GM21737 (cell line): Measurements from ENCODE around the gene NFIB.

ENCODE experiments used
- ATAC-seq: cut with Tn5 transposase; IDR thresholded peaks from one replicate; pipeline ENCODE4 v1.9.1; 2021; ENCODE audit warnings: mild to moderate bottlenecking, moderate library complexity; ENCODE audit not compliant: unreplicated experiment

Gene NFIB

DNA sequence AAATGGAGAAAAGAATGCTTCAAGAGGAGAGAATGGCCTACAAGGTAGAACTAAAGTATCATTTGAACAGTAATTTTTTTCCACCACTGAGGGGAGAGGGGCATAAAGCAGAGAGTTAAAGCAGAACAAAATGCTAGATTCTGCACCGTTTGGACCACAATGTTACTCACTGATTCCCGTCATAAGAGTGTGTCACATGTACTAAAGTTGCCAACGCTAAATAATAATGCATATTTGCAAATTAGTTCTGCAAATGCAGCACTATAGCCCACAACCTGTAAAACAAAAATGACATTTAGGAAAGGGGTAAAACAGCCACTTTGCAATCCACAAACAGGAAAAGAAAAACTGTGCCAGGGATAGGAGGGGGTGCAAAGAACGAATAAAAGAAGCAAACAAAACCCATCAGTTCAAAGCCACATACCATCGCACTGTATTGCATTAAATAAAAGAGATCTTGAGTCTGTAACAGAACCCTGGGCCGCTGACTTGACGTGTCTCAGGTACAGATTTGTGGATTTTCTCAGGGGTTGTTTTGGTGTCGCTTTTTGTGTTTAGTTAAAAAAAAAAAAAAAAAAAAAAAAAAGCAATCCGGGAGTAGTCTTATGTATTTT lies 7.7 kb upstream of the NFIB start:
- ATAC-seq: no peak

DNA sequence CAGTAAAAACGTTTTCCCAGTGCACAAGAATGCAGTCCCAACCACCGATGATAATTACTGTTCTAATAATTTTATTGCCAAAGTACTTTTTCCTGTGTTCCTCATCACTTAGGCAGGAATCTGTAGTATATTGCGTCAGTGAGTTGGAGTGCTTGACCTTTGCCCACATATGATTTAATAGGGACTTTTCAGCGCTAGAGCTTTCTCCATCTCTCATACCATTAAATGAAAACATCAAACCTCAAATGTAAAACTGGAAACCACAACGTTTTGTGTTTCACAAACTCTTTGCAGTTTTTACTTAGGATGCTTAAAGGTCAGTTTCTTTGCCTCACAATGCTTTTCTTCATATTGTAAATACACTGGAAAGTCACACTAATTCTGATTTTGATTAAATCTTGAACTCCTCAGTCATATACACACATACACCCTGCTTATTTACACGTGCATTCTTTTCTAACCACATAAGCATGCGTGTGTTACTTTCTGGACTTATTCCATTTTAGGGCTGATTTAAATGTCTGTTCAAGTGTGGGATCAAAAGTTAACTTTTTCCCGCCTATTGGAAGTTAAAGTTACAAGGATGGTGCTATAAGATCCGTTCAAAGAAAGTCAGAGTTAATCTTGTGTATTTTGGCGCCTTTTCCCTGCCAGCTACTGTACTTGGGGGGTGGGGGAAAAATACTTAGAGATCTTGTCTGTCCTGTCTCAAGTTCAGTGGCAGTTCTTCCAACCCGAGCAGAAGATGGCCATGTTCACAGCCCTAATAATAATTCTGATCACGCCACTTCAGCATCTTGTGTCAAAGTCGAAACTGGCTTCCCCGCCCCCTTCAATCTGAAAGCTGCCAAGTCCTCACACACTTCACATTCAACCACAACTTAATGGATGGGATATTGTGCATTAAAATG lies 6.6 kb upstream of the NFIB start:
- no peak for ATAC-seq

DNA sequence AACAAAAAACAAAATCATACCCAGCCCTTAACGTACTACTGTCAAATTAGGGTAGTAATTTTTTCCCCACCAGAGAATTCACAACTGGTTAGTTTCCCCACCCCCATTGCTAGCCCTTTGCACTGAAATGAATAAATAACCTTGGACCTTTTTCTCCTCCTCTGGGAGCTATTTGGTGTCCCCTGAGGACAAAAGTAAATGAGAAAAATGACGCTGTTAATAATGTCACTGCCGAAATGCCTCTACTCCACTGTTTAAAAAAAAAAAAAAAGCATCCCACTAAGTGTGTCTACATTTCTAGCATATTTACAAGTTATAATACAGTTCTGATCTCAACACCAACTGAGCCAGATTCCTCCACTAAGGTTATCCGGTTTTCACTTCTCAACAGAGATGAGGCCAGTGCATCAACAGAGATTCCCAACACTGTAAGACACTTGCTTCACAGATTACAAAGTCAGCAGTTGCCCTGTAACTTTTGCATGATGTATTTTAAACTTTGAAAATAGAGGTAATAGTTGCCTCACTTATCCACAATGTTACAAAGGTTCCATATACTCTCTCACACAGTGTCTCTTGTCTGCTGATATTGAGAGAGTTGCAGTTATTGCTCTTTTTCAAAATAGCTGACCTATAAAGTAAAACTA lies 5.1 kb upstream of the NFIB start:
- ATAC-seq: no peak

DNA sequence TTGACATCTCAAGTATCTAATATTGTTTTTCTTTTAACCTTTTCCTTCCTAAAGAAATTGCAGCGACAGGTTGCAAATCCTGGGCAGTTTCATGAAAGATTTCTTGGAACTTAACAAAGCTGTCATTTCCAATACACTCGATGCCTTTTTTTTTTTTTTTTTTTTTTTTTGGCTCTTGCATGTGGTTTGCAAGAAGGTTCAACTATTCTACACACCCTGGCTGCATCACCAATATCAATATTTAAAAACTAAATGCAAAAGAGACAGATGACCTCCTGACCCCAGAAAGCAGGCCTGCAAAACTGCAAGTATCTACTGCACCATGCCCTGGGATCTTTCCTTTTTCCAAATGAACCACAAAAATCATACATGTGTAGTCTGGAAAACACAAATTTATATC lies 4.4 kb upstream of the NFIB start:
- ATAC-seq: no peak

DNA sequence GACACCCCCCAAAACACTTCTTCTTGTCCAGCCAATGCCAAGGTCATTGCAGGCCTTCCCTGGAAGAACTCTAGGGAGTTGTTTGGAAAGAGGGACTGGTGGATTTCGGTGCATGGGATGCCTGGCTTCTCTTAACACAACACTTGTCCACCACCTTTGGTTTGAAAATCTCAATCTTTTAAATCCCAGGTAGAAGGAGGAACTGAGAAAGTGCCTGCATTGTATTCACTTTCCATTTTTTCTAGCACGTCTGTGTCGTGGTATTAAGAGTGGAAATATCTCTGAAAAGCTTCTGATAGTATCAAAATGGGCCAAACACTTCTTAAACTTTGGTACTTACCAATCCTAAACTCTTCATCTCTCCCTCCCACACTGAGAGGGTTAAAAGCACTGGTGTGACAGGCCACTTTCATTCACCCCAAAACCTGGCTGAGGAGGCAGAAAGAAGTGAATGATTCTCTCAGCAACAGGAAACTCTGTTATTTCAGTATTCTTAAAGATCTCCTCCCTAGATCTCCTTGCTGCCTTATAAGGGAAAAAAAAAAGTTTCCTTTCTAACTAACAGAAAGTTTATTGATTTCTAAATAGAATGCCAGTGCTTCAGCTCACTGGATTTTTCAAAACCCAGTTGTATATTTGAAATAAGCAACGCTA lies 3.9 kb upstream of the NFIB start:
- no peak for ATAC-seq

DNA sequence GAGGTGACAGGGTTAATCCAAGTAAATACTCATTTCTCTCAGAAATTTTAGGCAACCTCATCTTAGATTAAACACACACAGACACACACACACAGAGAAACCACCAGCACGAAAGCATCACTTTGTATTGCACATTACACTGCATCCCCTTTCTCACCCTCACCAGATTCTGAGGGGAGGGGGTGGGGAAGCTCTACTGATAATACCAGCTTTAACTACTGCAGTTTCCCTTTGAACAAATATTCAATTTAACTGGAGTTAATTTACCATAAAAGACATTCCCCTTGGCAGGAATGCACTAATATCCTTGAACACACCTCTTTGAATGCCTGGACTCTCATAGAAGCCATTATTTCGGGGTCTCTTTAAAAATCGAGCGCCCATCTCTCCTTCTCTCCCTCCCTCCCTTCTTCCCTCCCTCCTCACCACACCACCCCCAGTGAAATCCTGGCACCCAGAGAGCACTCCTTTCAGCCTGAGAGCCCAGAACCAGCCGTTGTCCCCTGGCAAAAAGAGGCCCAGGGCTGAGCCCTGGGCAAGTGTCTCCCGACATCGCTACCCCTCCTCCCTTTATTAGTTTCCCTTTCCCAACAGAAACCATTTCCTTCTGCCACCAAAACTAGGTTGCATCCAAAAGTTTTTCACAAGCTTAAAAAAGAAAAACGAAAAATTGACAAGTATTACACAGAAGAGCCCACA lies 2.8 kb upstream of the NFIB start:
- ATAC-seq: no peak

DNA sequence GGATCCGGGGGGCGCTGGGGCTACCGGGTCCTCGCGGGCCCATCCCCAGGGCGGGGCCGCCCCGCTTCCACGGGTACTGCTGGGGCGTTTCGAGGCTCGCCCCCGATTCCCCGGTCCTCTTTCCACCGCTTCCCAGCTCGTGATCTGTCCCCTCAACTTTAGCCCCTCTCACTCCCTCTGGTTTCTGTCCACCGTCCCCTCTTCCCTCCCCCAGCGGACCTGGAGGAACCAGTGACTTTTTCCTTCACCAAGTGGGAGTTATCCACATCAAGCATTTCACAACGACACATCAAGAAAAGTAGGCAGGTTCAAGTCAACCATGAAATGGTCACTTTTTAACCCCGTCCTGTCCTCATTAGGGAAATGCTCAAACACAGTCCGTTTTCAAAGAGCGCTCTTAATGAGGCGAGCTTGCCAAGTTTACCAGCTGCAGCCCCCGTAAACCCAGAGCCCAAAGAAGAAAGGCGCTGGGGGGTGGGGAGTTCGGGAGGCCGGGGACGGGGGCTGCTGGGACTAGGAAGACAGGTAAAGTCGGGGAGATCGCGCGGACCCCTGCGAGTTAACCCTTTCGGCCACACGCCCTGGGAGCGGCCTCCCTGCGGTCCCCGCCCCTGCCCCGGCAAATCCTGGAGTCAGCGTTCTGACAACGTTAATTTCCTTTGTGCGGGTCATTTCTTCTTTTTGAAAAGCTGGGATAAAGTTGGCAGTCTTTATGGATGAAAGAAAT lies 2.1 kb upstream of the NFIB start:
- no peak for ATAC-seq

DNA sequence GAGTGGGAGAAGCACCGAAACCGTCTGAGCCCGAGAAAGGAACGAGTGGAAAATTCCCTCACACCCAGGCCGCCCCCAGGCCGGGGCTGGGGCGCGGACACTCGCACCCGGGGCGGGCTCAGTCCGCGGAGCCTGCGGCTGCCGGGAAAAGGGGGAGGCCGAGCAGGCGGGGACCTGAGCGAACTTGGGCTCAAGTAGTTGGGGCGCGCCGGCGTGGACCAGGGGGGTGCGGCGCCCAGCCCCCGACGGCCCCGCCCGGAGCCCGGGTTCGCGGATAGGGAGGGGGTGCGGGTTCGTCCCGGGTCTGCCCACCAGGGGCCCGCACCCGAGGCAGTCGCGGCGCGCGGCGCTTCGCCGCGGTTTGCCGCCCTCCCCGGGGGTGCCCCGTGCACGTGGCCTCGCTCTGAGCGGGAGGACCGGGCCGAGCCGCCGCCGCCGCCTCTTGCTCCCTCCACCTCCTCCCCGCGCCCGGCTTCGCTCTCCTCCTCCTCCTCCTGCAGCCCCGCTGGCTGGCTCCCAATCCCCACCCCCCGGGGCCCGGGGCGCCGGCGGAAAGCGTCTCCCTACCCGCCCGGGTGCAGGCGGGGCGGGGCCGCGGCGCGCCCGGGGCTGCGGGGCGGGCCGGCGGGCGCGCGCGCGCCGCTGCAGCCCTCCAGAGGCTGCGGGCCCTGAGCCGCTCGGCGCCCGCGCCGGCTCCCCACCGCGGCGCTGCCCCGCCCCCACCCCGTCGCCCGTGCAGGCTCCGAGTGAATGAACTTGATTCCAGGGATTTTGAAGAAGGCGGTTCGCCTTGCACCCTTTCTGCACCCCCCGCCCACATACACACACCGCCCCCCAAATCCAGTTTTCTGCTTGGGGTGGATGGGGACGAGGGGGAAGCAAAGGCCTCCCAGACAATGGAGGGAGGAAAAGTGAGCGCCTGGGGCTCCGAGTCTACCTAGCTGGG lies 1.3 kb upstream of the NFIB start:
- ATAC-seq: no peak

DNA sequence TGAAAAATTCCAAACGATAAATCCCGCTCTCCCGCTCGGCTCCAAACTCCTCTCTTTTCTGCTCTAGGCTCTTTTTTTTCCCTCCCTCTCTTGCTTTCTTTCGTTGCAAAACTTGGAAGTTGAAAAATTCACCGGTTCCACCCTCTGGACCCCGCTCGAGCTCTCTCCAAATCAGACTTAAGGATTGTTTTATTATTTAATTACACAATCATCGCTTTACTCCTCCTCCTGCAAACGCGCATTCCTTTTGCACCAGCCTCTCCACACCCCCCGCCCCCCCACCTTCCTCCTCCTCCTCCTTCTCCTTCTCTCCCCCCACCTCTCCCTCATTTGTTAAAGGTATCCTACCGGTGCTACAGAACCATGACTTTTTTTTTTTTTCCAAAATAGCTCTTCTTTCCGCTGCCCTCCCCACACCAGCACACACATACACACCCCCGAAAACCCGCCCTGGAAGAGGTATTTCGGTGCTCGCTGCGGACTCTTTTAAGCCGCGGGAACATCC lies 535 bp upstream of the NFIB start:
- no peak for ATAC-seq

DNA sequence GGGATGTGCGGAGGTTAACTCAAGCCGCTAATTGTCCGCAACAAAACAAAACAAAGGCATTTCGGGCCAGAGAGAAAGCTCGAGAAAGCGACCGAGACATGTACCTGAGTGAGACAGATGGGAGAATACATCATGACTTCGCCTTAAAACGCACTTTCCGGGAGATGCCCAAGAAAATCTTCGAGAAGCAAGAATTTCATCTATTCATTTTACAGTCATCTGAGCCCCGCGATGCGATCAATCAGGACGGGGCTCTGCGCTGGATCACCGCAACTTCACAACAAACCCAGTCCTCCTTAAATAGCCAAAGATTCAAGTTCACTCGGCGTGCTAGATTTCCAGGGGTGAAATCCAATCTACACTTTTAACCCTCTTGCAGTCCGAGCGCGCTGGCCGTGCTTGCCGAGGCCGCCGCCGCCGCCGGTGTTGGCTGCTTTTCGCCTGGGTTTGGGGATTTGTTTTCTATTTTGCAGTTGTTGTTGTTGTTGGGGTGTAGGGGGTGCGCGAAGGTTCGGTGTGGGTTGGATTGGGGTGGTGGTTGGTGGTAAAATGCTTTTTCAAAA lies 482 bp downstream of the NFIB start:
- ATAC-seq: no peak

DNA sequence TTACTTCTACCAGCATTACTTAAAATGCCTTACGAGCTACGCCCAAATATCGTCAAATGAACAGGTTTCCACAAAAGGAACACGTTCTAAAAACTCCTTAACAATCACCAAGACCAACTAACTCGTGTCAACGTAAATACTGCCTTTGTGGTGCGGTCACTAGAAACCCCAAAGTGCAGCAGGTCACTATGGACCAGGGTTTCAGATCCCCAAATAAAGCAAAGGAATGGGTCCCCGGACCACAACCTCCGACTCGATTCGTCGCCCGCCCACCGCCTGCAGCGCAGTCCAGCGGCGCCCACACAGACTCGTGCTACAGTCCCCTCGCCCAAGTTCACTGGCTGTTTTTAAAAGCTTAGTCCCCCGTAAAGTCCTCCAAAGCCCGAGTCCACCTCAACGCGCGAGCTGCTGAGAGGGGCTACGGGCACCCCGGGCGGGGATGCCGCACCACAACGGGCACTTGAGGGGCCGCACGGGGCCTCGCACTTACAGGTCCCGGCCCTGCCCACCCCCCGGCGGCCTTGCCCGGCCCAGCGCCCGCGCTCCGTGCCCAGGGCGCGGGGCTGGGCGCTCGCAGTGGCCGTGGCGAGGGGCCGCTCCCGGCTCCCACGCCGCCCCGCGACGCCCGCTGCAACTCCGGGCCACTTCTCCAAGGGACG lies 1.1 kb downstream of the NFIB start:
- ATAC-seq: no peak

DNA sequence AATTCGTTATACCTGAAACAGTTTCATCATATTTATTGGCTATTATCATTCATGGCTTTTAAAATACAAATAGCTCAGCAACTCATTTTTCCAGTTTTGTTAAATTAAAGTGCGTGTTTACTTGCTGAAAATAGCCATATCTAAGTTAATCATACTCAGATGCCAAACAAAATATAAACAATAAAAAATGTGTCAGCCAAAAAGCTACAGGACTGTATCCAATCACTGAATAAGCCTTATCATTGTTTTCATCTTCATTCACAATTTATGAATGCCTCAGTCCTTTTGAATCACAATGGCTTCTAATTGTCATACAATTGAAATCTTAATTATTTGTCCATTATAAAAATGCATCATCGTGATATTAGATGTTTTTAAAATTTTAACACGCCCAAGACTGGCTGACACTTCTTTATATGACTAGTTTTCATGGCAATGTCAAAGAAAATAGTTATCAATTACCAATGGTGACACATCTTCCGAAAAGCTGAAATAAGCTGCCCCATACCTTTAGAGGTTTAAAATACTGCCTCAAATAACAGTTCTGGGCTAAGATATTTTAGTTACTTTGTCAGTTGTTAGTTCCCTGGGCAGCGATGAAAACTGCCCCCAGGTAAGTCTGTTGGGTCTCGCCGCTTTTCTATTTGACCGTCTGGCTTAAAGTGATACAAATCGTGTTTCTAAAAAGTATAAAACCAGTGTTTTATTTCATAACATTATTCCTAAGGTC lies 1.8 kb downstream of the NFIB start:
- ATAC-seq: no peak

DNA sequence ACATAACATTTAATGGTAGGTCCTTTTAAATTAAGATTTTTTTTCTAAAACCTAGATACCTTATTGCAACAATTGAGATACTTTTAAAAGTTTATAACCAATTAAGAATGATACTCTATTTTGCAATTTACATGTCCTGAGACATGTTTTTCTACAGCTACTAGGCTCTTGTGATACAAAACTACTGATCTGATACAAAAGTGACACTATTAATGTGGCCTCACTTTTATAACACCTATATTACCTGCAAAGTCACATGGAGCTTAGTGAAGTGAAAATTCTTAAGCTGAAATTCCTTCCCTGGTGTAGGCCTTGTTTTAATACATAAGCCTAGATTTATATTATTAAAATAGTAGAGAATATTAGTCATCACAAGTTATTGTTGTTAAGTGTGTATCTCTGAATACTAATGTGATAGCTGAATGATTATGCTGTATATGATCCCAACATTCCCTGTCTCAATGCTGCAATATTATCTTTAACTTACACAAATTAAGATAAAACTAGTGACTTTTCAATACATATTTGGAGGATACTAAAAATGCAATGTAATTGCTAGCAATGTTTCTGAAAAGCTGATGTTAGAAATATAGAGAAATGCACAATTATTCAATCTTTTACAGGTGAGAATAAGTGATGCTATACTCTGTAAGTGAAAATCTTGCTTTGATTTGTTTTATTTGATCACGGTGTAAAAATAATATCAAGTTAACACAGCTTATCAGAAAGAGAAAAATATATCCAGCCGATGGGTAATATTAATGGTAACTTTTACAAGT lies 2.6 kb downstream of the NFIB start:
- ATAC-seq: no peak

DNA sequence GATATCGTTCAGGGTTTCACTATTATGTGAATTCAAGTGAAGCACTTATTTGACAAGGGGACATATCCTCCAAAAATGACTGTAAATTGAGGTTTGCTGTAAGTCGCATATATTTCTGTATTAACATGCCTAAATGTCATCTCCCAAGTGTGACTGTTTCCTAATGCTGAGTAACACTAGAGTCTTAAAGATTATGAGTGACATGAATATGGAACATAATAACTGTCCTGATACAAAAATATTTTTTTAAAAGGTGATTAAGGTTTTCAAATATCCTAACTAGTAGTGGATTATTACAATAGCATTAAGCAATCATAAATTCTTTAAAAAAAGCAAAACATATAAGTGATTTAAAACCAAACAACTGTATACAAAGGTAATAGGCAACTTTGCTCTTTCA lies 3.6 kb downstream of the NFIB start:
- no peak for ATAC-seq

DNA sequence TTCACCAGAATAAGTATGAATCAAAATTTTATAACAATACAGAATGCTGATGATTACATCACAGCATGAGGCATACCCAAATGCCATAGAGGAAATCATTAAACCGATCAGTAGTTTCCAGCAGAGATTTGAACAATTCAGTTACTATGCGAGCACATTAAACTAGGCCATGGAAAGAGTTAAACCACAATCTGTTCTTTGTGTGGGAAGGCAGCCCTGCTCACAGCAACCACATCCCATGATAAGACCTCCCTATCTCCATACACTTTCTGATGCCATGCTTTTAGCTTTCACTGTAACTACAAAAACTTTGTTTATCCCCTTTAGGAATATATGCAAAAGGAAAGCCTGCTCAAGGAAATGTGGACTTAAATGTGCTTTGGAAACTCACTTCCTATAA lies 4.5 kb downstream of the NFIB start:
- no peak for ATAC-seq

DNA sequence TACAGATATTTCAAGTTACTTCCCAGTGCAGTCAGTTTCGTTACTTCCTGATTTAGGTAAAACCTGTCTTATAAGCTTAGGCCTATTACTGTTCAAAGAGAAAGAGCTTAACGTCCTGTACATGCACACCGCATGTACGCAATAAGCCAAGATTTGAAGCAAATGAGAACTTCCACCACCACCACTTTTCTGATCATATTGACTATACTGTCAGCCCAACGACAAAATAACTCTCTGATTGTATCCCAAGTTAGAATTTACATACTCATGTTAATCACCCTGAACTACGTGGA lies 5.1 kb downstream of the NFIB start:
- no peak for ATAC-seq
